Hematopoietic multipotent progenitor cell treated with erythropoietin and hydrocortisone succinate and interleukin-3 and kit ligand, for 17 days (in vitro differentiated cells): ENCODE measurements around the gene BCKDHB.

Experiments used
- DNase-seq: peaks from one replicate; pipeline ENCODE4 v3.0.0-alpha.2; 2015; ENCODE audit warnings: low spot score

Gene BCKDHB

GRCh38 chr6:80331974-80332373 is 225.5 kb downstream of the BCKDHB start:
- no peak for DNase-seq

- no peak for DNase-seq
Measured at GRCh38 chr6:80333342-80333741, 226.9 kb downstream of the BCKDHB start.

GRCh38 chr6:80335121-80335531 is 228.7 kb downstream of the BCKDHB start:
- no peak for DNase-seq

GRCh38 chr6:80336911-80337310 is 230.4 kb downstream of the BCKDHB start:
- no peak for DNase-seq

- peak; percentile 39 for DNase-seq
Measured at GRCh38 chr6:80338201-80338836, 231.8 kb downstream of the BCKDHB start.

GRCh38 chr6:80339421-80339820 is 232.9 kb downstream of the BCKDHB start:
- DNase-seq, result no peak

- DNase-seq, result no peak
Measured at GRCh38 chr6:80340280-80340679, 233.8 kb downstream of the BCKDHB start.

GRCh38 chr6:80340686-80341085 is 234.2 kb downstream of the BCKDHB start:
- no peak for DNase-seq

GRCh38 chr6:80341330-80341729 is 234.9 kb downstream of the BCKDHB start:
- DNase-seq, result no peak

- DNase-seq, result no peak
Measured at GRCh38 chr6:80343511-80343910, 237.0 kb downstream of the BCKDHB start.

GRCh38 chr6:80347101-80347500 is 240.6 kb downstream of the BCKDHB start:
- no peak for DNase-seq

- DNase-seq, result no peak
Measured at GRCh38 chr6:80348263-80348662, 241.8 kb downstream of the BCKDHB start.

- DNase-seq, result no peak
Measured at GRCh38 chr6:80356000-80356399, 249.5 kb downstream of the BCKDHB start.

GRCh38 chr6:80356545-80356944 is 250.1 kb downstream of the BCKDHB start:
- DNase-seq, result no peak

GRCh38 chr6:80357081-80357480 is 250.6 kb downstream of the BCKDHB start:
- DNase-seq, result no peak

- DNase-seq, result no peak
Measured at GRCh38 chr6:80357674-80358073, 251.2 kb downstream of the BCKDHB start.

- DNase-seq, result no peak
Measured at GRCh38 chr6:80363501-80364122, 257.1 kb downstream of the BCKDHB start.

- no peak for DNase-seq
Measured at GRCh38 chr6:80364149-80364548, 257.7 kb downstream of the BCKDHB start.

- no peak for DNase-seq
Measured at GRCh38 chr6:80366051-80366450, 259.6 kb downstream of the BCKDHB start.

GRCh38 chr6:80366714-80367113 is 260.2 kb downstream of the BCKDHB start:
- no peak for DNase-seq

- DNase-seq, result no peak
Measured at GRCh38 chr6:80376411-80376810, 269.9 kb downstream of the BCKDHB start.

GRCh38 chr6:80380566-80380965 is 274.1 kb downstream of the BCKDHB start:
- DNase-seq, result no peak

GRCh38 chr6:80382811-80383210 is 276.3 kb downstream of the BCKDHB start:
- no peak for DNase-seq

- no peak for DNase-seq
Measured at GRCh38 chr6:80388507-80388906, 282.0 kb downstream of the BCKDHB start.
